HG03196 (cell line): ENCODE results near the gene IPPK.
"Not testable (repeated sequence)": the region's sequence is repeated elsewhere in the genome, so short reads cannot be mapped to it uniquely, and the experiment has no call there.

Experiments used
- ATAC-seq: cut with Tn5 transposase; IDR thresholded peaks from one replicate; pipeline ENCODE4 v1.9.1; 2021; ENCODE audit not compliant: unreplicated experiment

The IPPK gene

GRCh38 chr9:92638621-92639101 lies 31.3 kb downstream of the IPPK start:
- ATAC-seq: no peak

GRCh38 chr9:92637886-92638620 lies 31.9 kb downstream of the IPPK start:
- no peak for ATAC-seq

- ATAC-seq: no peak
These were observed 32.6 kb downstream of the IPPK start for GRCh38 chr9:92637326-92637725.

GRCh38 chr9:92636627-92637026 lies 33.3 kb downstream of the IPPK start:
- no peak for ATAC-seq

- no peak for ATAC-seq
These were observed 34.2 kb downstream of the IPPK start for GRCh38 chr9:92635760-92636159.

- no peak for ATAC-seq
These were observed 35.0 kb downstream of the IPPK start for GRCh38 chr9:92634712-92635605.

- ATAC-seq: no peak
These were observed 36.2 kb downstream of the IPPK start for GRCh38 chr9:92633614-92634278.

- ATAC-seq: no peak
These were observed 37.3 kb downstream of the IPPK start for GRCh38 chr9:92632641-92633040.

GRCh38 chr9:92631452-92632343 lies 38.2 kb downstream of the IPPK start:
- no peak for ATAC-seq

GRCh38 chr9:92627651-92628050 lies 42.3 kb downstream of the IPPK start:
- no peak for ATAC-seq

GRCh38 chr9:92626484-92626883 lies 43.4 kb downstream of the IPPK start:
- no peak for ATAC-seq

- ATAC-seq: not testable (repeated sequence)
These were observed 46.0 kb downstream of the IPPK start for GRCh38 chr9:92623936-92624335.

GRCh38 chr9:92620845-92621244 lies 49.1 kb downstream of the IPPK start:
- no peak for ATAC-seq

GRCh38 chr9:92619601-92620300 lies 50.2 kb downstream of the IPPK start:
- no peak for ATAC-seq

- ATAC-seq: no peak
These were observed 51.2 kb downstream of the IPPK start for GRCh38 chr9:92618633-92619225.

- ATAC-seq: no peak
These were observed 51.9 kb downstream of the IPPK start for GRCh38 chr9:92617951-92618510.

- no peak for ATAC-seq
These were observed 52.6 kb downstream of the IPPK start for GRCh38 chr9:92617195-92617813.

GRCh38 chr9:92616655-92617111 lies 53.2 kb downstream of the IPPK start:
- no peak for ATAC-seq

- no peak for ATAC-seq
These were observed 53.7 kb downstream of the IPPK start for GRCh38 chr9:92616199-92616641.
